HG02763 (cell line): ENCODE measurements around the gene CRB2.

ENCODE experiments used
- ATAC-seq: cut with Tn5 transposase; IDR thresholded peaks from one replicate; pipeline ENCODE4 v1.9.1; 2021; ENCODE audit warnings: mild to moderate bottlenecking, moderate library complexity; ENCODE audit not compliant: unreplicated experiment

CRB2 gene

DNA sequence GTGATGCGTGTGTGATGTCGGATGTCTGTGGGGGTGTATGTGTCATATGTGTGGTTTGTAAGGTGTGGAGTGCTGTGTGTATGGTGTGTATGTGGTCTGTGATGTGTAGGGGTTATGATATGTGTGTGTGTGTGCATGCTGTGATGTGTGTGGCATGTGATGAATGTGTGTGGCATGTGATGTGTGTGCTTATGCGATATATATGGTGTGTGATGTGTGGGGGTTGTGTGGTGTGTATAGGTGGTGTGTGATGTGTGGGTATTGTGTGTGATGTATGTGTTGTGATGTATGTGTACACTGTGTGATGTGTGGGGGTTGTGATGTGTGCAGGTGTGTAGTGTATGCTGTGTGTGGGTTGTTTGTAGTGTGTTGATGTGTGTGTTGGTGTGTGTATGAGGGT is 9.2 kb upstream of the CRB2 start:
- ATAC-seq = no peak

DNA sequence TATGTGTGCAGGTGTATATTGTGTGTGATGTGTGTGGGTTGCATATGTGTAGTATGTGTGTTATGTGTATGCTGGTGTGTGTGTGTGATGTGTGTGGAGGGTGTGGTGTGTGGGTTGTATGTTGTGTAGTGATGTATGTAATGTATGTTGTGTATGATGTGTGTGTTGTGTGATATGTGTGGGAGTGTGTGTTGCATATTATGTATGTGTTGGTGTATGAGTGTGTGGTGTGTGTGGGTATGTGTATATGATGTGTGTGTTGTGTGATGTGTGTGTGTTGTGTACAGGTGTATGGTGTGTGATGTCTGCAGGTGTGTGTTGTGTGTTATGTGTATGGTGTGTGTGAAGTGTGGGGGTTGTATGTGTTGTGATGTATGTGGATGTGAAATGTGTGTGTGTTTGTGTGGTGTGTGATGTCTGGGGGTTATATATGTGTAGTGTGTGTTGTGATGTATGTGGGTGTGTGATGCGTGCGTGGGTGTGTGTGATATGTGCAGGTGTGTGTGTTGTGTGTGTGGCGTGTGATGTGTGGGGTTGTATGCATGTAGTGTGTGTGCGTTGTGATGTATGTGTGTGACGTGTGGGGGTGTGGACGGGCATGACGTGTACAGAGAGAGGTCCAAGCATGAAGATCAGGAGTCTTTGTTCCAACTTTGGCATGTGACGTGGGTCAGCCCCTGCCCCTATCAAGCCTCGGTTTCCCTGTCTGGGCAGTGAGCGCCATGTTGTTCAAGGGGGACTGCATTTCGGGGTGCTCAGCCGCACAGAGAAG is 8.5 kb upstream of the CRB2 start:
- ATAC-seq = no peak

DNA sequence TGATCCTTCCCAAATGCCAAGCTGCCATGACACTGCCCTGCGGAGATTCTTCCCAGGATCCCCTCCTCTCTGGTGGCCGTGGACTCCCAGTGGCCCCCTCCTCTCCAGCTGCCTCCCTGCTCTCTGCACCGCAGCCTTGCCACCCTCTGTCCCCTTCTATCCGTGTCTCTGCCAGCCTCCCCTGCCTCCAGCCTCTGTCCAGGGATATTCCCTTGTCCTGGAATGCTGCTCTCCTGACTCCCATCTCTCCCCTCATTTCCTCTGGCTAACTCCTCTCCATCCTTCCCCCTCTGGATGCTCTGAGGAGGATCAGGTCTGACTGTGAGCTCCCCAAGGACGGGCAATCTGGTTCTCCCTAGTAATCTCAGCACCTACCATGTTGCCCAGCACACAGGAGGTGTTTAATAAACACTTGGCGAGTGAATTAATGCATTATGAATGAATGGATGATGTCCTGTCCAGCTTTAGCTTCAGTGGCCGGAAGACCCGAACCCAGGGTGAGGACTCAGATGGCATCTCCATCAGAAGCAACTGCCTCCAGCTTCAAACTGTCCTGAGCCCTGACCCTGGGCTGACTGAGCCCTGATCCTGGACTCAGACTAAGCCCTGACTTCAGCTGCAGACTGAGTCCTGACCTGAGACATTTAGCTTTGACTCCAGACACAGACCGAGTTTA is 7.5 kb upstream of the CRB2 start:
- no peak for ATAC-seq

DNA sequence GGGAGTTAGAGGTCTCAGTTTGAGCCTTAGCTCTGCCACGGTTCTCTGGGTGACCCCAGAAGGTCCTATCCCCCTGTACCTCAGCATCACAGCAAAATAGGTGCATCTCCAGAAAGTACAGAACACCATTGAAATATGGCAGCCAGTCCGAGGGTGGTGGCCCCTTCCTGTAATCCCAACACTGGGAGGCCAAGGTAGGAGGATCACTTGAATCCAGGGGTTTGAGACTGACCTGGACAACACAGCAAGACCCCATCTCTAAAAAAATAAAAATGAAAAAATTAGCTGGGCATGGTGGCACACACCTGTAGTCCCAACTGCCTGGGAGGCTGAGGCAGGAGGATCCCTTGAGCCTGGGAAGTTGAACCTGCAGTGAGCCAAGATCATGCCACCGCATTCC is 7.0 kb upstream of the CRB2 start:
- ATAC-seq = no peak

DNA sequence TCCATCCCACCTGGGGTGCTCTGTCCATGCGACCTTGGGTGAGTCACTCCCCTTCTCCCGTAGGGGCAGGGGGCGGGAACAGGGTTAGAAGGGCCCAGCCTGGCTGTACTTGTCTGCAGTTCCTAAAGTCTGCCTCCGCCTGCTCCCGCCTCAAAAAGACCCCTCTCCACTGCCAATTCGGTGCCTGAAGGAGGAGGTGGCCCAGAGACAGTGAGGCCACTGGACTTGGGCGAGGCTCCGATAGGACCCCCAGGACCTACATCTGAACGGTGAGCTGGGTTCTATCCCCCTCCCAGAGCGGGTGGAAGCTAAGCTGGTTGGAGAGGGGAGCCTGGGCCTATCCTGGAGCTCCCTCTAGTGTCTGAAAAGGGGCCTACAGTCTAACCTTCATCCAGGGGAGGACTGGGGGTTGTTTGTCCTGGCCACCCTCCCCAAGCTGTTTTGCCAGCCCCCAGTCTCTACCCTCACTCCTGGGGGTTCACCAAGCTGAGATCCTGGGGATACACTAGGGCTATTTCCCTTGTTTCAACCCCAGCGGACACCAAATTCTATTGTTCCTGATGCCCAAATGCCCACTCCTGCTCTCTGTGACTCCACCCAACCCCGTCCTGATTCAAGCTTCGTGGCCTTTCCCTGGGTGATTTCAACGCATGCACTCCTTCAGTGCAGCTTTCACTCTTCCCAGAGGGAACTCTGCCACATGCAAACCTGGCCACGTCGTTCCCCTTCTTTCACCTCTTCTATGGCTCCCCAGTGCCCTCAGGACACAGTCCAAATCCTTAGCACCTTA is 6.1 kb upstream of the CRB2 start:
- peak; percentile 45 for ATAC-seq

DNA sequence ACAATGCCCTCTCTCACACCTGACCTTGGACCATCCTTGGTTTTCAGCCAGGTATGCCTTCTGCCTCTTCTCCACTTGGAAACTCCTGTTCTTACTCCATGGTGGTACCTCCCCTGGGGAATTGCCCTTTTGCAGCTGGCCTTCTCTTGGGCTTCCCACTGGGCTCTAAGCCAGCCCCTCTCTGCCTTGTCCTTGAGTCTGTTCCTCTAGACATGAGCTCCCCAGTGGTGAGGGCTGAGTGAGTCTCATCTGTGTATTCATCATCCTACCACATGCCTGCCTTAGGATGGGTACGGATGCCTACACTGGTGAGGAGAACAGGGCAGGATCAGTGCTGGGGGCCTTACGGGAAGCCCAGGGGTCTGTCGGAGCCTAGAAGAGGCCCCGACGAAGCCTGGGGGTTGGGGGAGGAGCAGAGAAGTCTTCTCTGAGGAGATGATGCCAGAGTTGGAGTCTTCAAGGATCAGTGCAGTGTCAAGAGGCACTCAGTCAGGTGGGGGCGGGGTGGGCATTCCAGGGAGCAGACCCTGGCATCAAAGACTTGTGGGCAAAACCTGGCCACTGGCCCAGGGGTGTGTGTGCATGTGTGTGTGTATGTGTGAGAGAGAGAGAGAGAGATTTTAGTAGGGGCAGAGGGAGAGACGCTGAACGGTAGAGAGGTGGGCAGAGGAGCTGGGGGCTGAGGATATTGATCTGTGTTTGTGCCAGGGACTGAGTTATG is 5.2 kb upstream of the CRB2 start:
- no peak for ATAC-seq

DNA sequence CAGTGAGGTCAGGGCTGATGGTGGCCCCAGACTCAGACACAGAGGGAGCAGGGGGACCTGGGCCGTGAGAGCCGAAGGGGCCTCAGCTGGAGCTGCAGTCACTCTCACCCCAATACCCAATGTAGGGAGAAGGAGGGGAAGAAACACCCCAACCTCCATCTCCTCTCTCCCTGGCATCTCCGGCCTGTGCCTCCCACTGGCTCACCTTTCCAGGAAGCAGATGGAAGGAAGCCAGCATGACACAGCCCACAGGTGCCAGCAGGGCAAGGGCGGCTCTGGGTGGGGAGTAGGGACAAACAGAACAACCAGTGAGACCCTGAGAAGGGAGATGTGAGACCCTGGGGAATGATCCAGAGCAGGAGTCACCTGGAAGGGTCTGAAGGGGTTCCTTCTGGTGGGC is 3.0 kb upstream of the CRB2 start:
- ATAC-seq = no peak

DNA sequence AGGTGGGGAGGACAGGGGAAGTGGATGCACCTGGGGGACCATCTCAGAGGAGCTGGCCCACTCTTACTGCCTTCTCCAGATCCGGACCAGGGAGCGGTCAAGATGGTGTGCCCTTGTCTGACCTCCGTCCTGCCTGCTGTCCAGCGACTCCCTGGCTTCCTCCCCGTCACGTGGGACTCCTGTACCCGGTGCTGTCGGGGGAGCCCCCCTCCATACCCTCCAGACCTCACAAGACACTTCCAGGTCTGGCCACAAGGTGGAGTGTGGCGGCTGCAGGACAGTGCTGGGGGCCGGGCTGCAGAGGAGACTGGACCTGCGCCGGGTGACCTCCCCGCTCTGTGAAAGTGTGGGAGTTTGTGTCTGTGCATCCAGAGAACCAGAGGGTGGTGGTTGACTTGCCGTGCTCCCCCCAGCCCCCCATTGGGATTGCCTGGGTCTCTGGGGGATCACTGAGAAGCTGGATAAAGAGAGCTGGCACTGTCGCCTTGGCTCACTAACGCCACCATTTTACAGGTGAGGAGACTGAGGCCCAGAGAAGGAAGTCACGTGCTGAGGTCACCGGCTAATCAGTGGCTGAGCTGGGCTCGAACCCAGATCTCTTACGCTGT is 1.9 kb upstream of the CRB2 start:
- no peak for ATAC-seq

DNA sequence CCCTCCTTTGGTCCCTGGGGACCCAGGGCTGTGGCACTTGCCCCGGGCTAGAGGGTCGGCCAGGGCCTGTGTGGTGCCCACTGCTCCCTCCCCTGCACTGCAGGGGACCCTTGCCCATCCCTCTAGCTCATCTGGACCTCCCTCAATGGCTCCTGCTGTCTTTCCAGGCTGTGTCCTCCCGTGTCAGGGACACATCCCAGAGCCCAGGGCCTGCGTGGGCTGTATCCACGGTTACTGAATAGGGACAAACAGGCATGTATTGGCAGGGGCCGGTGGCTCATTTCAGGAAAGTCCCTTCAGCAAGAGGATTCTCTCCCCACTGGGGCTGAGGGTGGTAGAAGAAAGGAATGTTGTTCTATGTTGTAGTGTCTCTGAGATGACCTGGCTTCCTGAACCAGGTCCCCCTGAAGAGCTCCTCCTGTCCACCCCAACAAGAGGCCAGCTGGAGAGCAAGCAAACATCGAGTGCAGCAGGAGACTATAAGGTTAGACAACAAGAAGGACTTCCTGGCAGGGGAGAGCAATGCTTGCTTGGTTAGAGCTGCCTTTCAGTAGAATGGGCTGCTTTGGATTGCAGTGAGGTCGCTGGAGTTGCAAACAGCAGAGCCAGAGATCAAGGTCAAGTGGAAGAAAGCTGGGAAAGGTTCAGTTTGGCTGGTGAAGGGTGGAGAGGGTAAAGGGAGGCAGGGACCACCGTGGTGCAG is 1.0 kb upstream of the CRB2 start:
- no peak for ATAC-seq

DNA sequence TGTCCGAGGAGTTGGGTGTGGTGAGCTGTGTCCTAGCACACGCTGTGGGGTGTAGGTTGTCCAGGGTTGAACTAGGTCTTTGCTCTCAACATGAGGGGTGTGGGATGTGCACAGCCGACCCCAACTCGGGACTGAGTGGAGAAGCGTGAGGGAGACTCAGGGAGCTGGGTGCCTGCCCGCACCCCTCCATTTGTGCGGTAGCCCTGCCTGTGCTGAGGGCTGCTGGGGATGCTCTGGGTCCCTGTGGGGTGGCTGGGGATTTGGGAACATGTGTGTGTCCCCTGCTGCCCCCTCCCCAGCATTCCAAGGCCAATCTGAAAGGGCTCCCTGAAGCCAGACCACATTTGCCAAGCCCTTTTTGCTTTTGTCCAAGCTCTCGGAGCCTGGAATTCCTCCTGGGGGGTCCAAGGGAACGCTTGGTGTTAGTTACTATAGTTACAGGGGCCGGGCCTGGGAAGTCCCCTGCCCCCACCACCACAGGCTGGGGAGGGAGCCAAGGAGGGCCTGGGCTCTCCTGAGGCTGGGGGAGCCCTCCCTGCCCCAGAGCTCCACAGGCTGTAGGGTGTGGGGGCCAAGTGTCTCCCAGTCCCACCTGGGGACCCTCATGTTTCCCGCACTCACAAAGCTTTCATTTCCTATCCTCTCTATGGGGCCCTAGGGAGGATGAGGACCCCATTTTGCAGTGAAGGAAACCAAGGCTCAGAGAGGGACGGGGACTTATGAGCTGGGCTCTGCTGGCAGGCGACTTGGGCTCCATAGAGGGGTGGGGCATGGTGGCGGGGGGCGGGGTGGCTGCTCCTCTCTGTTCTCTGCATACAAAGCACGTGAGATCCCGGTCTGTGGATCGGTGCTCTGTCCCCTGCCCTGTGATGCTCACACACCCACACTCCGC is 1.1 kb downstream of the CRB2 start:
- no peak for ATAC-seq

DNA sequence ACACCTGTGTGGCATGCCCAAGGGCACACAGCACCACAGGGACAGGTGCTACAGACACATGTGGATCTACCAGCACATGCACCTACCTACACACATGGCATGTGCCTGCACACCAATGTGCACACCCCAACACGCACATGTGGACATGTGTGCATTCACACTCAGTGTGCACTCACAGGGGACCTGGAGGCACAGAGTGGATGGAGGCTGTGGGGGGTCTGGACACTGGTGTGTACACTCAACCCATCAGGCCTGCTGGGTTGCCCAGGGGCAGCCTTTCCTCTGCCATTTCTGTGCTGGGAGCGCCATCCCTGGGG is 1.7 kb downstream of the CRB2 start:
- no peak for ATAC-seq

DNA sequence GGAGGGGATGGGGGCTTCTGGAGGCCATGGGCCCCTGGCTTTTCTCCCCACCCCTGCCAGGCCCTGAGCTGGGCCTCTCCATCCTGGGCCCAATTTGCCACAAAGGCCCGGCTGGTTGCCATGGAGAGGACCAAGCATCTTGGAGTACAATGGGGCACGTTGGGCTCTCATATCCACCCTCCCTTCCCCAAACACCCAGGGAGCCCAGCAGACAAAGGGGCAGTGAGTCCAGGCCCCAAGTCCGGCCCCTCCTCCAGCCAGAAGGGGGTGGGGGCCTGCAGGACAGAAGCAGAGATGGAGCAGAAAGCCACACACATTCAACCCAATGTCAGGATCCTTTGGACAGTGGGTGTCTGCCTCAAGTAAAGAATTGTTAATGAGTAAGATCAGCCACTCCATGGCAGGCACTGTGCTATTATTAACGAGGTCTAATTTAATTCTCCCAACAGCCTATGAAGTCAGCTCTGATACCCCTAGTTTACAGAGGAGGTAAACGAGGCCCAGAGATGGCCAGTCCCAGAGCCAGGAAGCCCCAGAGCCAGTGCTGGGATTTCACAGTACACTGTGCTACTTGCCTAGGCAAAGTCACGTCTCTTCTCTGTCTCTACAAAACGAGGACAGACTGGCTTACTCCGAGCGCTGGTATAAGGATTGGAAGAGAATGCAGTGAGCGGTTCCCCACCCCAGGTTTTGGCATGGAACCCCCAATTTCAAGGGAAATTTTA is 2.3 kb downstream of the CRB2 start:
- ATAC-seq = no peak

DNA sequence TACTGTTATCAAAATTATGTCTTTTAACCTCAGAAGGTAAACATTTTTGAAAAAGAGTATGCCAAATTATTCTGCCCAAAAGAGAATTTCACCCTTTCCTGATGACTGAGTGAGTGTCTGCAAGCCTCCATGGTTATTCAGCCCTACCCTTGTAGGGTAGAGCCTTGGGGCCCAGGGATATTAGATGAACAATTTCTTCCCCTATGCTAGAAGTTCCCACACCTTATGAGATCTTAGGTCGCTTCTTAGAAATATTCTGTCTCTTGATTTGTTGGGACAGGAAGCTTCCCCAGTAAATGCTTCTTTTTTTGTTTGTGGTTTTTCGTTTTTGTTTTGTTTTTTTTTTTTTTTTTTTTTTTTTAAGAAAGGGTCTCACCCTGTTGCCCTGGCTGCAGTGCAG is 3.1 kb downstream of the CRB2 start:
- ATAC-seq = no peak

DNA sequence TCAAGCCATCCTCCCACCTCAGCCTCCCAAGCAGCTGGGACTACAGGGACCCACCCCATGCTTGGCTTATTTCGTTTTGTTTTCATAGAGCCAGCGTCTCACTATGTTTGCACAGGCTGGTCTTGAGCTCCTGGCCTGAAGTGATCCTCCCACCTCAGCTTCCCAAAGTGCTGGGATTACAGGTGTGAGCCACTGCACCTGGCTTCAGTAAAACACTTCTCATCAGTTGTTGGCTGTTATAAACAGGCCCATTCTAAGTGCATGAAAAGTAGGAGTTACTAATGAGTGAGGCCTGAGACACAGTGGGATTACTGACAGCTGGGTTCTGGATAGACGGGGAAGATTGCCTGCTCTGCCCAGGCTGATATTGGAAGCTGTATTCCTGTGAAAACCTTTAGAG is 3.5 kb downstream of the CRB2 start:
- no peak for ATAC-seq

DNA sequence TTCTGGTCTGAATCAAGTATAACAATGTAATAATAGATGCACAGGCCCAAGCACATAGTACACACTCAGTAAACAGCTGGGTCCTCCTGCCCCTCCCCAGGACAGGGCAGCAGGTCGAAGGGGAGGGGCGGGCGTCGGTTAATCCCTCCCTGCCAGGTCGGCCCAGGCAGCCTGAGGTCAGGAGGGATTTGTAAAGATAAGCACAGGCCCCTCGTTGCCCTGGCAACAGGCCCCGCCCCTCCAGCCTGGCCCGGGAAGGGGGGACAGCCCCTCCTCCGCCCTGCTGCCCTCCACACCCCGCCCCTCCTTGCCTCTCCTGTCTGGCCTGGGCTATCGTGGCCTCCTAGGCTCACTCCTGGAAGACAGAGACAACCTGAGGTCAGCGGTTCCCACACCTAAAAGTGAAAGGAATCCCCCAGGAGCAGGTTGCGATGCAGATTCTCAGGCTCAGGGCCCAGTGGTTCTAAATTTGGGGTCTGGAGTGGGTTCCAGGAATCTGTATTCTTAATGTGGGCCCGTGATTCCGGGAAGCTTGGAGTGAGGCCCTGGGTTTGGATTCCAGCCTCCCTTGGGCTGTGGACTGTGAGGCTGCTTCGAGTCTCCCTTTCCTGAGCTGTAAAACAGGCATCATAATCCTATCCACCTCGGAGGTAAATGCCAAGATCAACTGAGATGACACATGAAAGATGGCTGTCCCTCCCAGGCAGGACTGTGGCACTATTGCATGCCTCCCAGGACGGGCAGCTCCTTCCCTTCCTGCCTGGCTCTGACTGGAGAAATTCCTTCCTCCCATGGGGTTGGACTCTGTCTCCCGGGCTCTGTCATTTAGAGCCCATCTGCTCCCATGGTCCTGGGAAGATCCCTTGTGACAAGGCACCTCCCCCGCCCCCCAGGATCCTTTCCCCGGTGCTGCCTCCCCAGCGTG is 4.4 kb downstream of the CRB2 start:
- ATAC-seq = no peak

DNA sequence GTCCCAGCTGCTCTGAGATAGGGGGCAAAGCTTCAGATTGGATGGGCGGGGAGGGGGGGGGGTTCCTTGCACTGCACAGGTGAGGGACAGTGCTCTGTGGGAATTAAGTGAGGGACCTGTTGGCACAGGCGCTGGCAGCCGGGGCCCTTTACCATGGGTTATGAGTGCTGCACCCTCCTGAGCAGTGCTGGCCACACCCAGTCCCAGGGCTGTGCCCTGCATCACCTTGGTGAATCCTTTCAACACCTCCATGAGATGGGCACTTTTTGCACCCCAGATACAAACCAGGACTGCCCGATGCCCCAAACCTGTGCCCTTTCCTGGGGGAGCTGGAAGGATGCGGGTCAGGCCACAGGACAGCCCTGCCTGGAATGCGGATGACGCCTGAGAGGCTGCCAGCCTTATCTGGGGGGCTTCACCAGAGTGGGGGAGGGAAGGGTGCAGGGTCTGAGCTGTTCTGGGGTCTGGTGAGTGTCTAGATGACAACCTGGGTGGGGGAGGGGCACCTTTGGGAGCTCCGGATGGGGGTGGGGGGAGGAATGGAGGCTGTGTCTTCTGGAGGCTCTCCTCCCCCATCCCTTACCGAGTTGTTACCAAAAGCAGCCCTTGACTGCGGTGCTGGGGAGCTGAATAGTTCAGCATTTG is 5.2 kb downstream of the CRB2 start:
- ATAC-seq = no peak
